Measurements from ENCODE around the gene MGAT4A.

DNA sequence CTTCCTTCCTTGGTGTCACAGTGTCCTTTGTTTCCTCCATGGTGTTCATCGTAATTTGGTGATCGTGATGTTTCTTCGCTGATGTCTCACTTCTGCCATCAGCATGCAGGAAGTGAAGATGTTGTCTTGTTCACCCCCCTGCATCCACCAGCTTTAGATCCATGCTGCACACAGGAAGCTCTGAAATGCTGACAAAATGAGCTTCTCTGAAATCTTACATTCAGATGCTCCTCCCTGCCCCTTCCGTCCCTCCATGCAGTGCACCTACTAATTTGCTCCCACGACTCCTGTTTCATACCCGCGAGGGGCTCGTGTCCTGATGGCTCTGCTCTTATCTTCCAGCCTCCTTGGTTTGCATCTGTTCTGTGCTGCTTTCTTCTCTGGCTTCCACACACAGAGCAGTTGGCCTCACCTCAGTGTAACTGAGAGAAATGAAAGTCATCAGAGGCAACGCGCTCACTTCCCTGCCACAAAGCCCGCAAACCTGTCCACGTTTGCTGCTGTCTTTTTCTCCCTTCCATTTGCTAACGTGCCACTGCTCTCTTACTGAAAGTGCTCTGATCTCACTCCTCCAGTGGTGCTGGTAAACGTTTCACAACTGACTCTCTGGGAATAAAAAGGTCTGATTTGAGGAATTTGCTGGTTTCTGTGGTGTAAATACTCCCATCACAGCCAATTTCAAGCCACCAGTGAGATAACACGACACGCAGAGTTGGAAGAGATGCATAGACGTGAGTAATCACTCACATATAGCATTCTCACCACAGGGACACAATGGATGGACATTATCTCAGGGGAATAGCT lies 41.0 kb upstream of the MGAT4A start:
- TF ChIP-seq, protein P1, sequence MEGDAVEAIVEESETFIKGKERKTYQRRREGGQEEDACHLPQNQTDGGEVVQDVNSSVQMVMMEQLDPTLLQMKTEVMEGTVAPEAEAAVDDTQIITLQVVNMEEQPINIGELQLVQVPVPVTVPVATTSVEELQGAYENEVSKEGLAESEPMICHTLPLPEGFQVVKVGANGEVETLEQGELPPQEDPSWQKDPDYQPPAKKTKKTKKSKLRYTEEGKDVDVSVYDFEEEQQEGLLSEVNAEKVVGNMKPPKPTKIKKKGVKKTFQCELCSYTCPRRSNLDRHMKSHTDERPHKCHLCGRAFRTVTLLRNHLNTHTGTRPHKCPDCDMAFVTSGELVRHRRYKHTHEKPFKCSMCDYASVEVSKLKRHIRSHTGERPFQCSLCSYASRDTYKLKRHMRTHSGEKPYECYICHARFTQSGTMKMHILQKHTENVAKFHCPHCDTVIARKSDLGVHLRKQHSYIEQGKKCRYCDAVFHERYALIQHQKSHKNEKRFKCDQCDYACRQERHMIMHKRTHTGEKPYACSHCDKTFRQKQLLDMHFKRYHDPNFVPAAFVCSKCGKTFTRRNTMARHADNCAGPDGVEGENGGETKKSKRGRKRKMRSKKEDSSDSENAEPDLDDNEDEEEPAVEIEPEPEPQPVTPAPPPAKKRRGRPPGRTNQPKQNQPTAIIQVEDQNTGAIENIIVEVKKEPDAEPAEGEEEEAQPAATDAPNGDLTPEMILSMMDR (IDR thresholded peaks at IDR 0.05) = no peak
- TF ChIP-seq POLR2A (IDR thresholded peaks at IDR 0.05) = no peak

Measured in testis (tissue), 2 donors.